Anterior cingulate cortex (tissue), 58 donors: Measurements from ENCODE around the gene RSU1.
A peak's percentile ranks its signal among the peaks of the same experiment; 100 is the strongest.

Source experiments
- DNase-seq, 58 donors: peaks; one replicate each; lab custom pipeline; 2025; lab: John Stamatoyannopoulos, UW

The RSU1 gene

DNA sequence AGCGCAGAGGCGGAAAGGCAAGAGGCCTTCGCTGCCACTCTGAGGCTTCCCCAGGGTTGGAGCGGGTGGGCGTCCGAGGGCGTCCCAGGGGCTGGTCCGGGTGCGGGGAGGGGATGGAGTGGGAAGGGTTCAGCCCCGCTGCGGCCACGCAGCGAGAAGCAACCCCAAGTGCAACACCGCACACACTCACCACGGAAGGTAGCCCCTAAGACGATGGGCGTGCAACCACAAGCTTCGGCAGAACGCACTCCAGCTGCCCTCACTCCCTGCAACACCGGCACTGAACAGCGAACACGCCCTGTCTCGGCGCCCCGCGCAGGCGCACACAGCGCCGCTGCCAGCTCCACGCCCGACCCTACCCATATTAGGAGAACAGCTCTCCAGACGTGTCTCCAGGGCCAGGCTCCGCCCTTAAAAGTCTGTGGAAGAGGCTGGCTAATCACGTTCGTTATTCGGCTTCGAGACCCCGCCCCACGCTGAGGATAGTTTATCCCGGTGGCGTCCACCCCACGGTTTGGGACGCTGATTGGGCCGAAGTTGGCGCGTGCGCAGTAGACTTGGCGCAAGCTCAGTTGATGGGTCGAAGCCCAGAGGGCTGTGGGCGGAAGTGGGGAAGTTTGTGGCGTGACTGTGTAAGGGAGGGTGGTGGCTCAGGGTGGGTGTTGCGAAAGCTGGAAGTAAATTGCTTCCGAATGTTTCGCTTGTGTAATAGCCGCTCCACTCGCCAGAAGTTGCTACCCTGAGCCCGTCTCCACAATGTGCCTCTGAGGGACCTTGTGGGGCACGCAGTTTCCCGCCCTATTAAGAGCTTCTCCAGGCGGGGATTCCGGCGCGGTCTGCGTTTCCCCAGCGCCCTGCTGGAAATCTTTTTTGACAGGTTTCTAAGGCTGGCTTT is at the start of gene RSU1:
Gene RSU1 (minus strand): TSS at position 300 of the 895 bp plus-strand sequence. CDS start 343 bp downstream, outside the sequence.
- DNase-seq: peak; percentile 95 to 100 (median 99)

DNA sequence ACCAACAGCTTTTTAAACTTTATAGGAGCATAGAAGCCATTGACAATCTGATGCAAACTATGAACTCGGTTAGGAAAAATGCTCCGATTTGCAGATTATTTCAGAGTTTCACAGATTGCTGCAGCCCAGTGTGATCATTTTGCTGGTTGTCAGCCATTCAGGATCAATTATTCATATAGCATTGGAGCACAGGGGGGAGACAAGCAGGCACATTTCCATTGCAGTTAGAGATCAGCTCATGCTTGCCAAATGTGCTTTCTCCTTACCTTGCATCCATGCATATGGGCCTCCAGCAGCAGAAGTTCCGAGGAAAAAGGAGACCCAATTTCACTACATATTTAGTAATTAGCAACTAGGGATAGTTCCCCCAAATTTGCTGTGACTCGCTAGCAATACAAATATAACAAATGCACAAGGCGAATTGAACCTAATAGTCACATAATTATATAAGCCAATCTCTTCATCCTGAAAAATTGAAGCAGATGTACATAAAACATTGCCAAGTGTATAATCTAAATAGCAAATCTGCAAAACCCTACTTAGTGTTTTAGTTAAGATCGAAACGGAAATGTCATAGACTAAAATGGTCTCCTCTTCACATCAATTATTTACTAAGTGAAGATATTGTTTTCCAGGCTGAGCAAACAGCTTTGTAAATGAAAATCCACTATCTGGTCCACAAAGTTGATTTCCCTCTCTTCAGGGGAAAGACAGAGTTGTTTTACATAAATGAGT is 49.5 kb upstream of the RSU1 start:
- DNase-seq: no peak

DNA sequence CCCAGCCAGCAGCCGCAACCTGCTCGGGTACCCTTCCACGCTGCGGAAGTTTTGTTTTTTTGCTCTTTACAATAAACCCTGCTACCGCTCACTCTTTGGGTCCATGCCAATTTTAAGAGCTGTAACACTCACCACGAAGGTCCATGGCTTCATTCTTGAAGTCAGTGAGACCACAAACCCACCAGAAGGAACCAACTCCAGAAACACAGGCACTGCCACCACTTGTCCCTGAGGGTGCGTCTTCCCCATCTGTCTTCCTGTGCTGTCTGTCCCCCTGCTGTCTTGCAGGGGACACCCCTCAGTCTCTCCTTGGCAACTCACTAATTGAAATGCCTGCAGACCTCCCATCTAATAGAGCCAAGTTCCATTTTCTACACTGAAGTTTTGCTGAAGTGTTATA is 48.5 kb upstream of the RSU1 start:
- DNase-seq: no peak

DNA sequence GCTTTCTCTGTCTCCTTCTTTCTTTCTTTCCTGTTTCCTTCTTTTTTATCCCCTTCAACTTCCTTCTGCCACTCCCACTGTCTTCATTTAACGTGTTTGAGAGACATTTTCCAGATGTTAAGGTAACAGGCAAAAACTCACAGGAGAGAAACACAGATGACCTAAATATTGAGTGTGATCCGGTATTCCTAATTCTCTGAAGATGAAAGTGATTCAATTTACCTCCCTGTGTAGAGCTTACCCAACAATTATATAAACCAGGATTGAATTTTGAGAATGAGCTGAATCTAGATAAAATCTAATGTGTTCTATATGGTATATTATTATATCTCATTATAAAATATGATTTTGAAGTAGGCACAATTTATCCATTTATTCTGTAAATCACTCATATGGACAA is 46.5 kb upstream of the RSU1 start:
- DNase-seq: no peak

DNA sequence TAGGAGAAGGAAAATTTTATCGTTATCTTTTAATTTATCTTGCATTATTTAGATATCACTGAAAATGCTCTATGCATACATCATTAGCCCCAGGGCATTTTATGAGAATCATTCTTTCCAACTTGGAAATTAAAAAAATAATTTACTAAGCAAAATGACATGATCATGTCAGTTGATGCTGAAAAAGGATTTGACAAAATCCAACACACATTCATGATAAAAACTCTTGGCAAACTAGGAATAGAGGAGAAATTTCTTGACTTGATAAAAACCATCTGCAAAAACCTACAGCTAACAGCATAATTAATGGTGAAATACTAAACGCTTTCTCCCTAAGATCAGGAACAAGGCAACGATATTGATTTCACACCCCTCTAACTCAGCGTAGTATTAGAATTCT is 40.2 kb upstream of the RSU1 start:
- no peak for DNase-seq

DNA sequence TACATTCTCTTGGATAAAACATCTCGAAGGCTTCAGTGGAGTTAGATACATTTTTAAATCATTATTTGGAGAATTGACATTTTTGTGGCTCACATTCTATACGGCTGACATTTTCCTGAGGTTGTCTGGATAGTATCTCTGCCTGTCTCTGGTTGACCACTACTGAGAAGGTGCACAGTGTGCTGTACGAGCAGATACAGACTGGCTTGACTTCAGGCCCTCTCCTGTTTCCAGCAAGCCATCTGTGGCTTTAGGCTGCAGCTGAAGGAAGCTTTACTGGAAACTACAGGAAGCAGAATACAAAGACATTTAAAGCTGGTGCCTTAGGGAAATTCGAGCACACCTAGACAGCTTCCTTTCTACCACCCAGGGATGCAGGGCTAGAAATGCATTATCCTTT is 39.3 kb upstream of the RSU1 start:
- no peak for DNase-seq

DNA sequence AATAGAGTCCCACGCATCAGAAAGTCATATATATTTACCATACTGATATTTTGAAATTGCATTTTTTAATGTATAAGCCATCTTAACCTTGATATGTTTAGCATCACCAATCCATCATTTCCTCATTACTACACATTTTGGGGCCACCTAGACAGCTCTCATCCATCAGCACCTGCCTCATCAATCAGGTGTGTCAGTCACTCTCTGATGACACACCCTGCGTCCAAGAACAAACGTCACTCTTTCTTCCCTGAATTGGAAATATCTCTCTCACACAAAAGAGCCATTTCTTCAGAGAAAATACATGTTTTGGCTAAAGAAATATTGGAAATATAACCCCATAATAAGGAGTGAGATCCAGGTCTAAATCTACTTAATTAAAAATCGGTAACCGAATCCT is 38.9 kb upstream of the RSU1 start:
- DNase-seq: no peak

DNA sequence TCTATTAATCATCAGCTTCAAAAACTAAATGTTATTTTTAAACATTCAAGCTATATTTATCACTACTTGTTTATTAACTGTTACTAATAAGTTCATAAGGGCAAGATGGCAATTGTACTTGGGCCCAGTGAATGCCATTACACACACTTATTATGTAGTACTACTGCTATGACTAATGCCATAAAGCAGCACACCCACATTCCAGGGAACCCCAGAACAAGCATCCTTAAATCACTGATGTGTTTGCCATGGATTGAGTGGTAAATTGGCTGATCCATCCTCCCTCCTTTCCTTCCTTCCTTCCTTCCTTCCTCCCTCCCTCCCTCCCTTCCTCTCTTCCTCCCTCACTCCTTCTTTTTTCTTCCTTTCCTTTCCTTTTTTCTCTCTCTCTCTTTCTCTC is 37.4 kb upstream of the RSU1 start:
- DNase-seq: no peak

DNA sequence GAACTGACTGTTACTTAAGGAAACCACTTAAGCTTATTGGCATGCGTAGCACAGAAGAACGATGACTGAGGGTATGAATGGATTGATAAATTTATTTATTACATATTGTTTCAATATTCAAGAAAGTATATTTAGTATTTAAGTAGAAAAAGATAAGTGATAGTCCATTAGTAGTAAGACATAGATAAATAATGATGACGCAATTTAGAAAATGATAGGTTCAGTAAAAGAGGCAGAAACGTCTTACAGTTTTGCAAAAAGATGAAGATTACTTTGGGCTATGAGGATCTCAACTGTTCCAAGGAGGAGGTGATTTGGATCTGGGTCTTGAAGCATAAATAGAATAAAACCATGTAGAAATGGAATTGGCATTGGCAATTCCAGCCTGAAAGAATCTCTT is 36.6 kb upstream of the RSU1 start:
- DNase-seq: no peak

DNA sequence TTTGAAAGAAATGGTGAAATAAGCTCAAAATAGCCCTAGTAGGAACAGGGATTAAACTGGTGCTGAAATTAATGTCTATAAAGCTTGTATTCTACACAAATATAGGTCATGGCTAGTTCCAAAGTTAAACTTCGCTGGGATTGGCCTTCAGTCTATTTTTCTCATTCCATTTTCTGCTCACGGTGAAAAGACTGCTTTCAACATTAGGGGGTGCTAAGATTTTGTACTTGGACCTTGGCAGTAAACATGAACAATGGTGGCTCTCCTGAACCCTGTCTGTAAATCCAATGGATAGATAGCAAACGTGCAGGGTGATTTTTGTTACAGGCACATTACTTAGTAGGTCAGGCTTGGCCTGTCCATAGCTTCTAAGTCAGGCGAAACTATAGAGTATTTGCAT is 36.0 kb upstream of the RSU1 start:
- no peak for DNase-seq

DNA sequence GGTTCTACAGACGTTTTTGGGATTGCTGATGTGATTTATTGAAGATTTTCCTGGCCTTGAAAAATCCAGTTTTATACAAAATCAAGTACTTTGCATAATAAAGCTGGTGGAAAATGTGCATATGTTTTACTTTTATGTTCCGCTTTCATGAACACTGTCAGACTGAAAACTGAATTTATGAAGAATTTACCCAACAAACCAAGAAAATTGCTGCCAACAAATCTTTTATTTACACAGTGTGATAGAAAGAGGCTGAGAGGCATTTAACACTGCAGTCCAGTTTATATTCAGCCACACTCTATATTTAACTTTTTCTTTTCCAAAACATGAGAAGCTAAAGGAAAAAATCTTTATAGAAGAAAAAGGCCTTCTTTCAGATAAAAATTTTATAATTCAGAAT is 35.4 kb upstream of the RSU1 start:
- DNase-seq: no peak

DNA sequence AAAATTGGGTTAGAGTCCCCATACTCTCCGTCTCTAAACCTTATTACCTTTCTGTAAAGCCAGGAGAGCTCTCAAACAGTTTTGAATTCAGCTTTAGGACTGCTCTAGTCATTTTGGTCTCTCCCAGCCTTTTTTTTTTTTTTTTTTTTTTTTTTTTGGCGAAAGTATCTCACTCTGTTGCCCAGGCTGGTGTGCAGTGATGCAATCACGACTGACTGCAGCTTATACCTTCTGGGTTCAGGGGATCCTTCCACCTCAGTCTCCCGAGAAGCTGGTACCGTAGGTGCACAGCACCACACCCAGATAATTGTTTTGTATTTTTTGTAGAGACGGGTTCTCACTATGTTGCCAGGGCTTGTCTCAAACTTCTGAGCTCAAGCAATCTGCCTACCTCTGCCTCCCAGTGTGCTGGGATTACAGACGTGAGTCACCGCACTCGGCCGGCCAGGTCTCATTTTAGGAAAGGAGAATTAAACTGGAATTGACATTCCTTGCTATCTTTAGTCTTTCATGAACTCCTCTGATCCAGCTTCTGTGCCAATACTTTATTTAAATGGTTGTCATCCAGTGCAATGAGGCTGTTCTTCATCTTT is 31.4 kb upstream of the RSU1 start:
- no peak for DNase-seq

DNA sequence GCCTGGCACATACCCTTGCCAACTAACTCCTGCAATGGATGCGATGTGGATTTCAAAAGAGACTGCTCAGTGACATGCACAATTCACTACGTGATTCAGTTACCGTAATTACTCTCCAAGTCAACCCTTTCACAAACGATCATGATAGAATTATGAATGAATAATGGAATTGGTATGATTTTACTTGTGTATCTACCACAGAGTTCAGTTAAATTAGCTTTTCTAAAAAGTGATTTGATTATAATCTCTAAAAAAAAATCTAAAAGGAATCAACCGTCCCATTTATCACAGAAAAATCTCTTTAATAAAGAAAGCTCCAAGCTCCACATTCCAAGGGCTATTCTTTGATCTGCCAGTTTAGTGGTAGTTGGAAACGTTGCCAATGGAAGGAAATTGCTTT is 30.4 kb upstream of the RSU1 start:
- DNase-seq: no peak

DNA sequence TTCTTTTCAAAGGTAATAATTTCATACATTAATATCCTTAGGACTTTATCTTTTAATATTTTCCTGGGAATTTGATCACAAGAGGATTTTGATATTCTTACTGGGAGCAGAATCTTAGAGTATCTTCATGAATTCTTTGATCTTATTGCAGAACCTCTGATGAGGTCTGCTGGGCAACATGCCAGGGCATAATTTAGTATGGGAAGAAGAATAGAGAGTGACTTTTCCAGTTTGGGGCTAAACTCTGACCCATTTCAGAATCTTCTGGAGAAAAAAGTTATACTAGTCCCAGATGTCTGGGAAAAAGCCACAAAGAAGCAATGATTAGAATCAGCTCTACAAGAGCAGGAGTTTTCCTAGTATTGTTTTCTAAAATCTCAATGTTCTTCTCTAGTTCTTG is 28.0 kb upstream of the RSU1 start:
- DNase-seq: no peak

DNA sequence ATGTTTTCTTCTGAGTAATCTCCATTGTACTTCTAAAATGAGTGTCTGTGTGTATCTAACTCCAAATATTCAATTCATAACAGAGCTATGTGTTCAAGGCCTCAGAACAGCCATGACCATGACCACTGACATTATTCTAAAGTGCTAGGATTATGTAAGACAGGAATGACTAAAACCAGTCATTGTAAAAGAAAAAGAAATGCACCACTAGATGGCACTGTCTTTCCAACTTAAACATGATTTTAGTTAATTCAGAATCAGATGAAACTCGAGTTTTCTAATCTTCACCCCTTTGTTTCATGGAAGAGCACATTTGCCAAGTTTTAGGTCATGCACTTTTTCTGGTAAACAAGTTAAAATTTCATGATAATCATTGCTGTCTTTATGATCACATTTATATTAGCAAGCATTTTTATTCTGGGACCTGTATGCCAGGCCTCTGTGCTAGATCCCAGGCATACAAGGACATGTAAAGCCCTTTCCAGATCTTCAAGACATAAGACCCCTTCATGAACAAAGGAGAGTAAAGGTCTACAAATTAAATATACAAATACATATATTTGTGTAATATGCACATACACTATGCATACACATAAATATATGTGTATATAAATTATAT is 26.1 kb upstream of the RSU1 start:
- DNase-seq: peak in 2 of 58 donors; percentile 44 to 57

DNA sequence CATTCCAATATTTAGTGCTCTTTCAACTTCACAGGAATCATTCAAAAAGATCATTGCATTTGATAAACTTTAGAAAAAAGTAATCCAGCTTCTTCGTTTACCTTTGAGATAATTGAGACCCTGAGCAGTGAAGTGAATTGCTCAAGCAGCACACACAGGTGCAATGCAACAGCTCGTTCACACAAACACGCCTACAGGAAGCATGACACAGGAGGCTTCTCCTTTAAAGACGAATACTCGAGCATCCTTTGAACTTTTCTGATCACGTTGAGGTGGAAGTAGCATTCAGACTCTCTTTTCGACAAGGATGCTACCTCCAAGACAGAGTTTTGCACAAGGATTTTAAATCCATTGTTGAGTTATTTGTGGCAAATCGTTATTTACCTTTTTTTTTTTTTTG is 18.0 kb upstream of the RSU1 start:
- DNase-seq: no peak

DNA sequence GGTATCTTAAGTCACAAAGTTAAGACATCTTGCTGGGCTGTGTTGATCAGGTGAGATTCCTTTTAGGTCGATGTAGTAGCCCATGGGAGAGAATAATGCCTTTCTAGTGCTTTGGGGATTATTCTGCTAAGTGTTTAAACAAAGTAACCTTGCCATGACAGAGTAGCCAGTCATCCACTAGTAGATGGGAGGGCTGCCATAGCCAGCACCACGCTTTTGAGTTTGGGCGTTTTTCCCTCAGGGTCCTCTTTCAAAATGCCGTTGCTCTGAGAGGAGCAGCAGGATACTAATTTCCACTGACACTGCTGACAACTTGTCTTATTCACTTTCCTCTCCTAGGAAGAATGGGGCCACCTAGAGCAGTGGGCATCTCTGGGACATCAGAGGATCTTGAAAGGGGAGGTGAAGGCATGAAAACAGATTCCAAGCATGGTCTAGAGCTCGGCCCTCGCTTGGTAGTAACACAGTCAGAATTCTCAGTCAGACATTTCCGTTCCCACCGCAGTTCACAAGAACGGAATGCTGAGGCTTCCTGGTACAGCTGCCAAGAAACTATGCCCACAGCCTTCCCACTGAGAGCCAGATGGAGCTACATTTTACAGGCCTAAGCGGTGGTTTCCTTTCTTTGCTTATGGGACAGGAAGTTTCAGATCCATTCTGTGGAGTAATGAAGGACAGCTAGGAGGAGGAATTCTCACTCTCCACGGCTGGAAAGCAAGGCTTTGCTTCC is 15.3 kb upstream of the RSU1 start:
- DNase-seq: peak in 20 of 58 donors; percentile 1 to 48 (median 9)

DNA sequence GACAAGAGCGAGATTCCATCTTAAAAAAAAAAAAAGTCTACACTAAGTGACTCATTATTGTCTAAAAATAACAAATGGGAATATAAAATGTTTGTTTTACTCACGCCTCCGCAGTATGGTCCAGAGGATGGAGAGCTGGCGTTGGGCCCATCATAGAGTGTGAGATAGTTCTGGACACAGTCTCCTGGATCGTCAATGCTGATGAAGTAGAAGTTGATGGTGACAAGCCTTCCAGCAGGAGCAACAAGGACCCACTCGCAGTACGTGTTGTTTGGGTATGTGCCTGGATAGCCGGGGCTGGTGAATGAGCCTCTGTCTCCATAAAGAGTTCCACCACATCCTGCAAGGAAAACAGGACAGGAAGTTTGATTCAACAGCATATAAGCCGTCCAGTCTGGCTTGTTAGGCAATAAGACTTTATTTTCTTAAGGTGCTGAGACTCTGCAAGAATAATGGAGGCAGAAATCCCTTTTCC is 11.5 kb upstream of the RSU1 start:
- peak in 1 of 58 donors; percentile 16 for DNase-seq

DNA sequence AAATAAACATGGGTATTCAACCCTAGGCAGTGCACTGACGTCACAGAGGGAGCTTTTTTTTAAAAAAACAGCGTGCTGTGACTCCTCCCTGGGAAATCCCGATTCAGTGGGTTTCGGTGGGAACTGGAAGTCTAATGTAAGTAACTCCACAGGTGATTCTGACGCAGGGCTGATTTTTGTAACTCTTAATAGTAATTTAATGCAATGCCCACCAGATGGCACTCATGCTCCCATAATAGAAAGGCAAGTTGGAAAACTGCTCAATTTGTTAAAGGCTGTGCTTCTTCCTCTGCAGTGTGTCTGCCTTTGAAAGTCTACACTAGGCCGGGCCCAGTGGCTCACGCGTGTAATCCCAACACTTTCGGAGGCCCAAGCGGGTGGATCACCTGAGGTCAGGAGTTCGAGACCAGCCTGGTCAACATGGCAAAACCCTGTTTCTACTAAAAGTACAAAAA is 10.9 kb upstream of the RSU1 start:
- DNase-seq: peak in 42 of 58 donors; percentile 4 to 65 (median 24)

DNA sequence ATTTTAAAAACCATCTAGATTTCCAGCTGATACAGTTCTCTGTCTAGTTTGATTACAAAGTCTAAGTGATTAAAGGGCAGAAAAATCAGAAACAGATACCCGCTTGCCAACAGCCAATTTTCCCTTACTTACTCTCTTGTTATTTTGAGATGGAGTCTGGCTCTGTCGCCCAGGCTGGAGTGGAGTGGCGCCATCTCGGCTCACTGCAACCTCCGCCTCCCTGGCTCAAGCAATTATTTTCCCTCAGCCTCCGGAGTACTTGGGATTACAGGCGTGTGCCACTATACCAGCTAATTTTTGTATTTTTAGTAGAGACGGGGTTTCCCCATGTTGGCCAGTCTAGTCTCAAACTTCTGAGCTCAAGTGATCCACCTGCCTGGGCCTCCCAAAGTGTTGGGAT is 10.2 kb upstream of the RSU1 start:
- DNase-seq: peak in 1 of 58 donors; percentile 4
